Activated naive CD8-positive, alpha-beta T cell treated with anti-CD3 and anti-CD28 coated beads, Interleukin-2, amount 10 ng/mL, durations not matched to agents 7 days and 5 days (primary cell): Measurements from ENCODE around the gene PLA2G15. TPM values are rescaled to one million over a fixed set of nuclear protein-coding genes. Genes with fewer than 3 reads are reported as not detected.

Experiments
- ATAC-seq: fragments of 150-1000 bp; cut with Tn5 transposase; one replicate; pipeline ENCODE4 v1.10.0; 2021; ENCODE audit warnings: low read depth, moderate library complexity
- POLR2A ChIA-PET: fragments of 350-600 bp; sonication (Branson Sonifier 250); formaldehyde crosslinking; loops from one replicate; lab custom pipeline; 2021; ENCODE audit warnings: antibody characterized with exemption; lab: Charles Lee
- DNase-seq: peaks from one replicate; pipeline ENCODE4 v3.0.0; 2021
- H3K27ac Mint-ChIP-seq: one replicate; pipeline ENCODE4 v1.8.0; 2022; ENCODE audit warnings: mild to moderate bottlenecking, mixed read lengths
- H3K27me3 Mint-ChIP-seq: one replicate; pipeline ENCODE4 v1.8.0; 2022; ENCODE audit warnings: mild to moderate bottlenecking, moderate library complexity, mixed read lengths
- H3K36me3 Mint-ChIP-seq: one replicate; pipeline ENCODE4 v1.8.0; 2021; ENCODE audit warnings: mild to moderate bottlenecking, mixed read lengths
- H3K4me1 Mint-ChIP-seq: one replicate; pipeline ENCODE4 v1.8.0; 2021; ENCODE audit warnings: mixed read lengths
- H3K4me3 Mint-ChIP-seq: one replicate; pipeline ENCODE4 v1.8.0; 2022; ENCODE audit warnings: mild to moderate bottlenecking, moderate library complexity, mixed read lengths
- H3K9me3 Mint-ChIP-seq: one replicate; pipeline ENCODE4 v1.8.0; 2021; ENCODE audit warnings: mixed read lengths
- total RNA-seq, 2 experiments: library from RNA; stranded (reverse); gene quantifications; one replicate each; pipeline ENCODE4 v1.2.3, GENCODE V29; 2021

The PLA2G15 gene
- total RNA-seq, 2 experiments from 2014 or later, result 10.8 to 12.5 TPM

DNA sequence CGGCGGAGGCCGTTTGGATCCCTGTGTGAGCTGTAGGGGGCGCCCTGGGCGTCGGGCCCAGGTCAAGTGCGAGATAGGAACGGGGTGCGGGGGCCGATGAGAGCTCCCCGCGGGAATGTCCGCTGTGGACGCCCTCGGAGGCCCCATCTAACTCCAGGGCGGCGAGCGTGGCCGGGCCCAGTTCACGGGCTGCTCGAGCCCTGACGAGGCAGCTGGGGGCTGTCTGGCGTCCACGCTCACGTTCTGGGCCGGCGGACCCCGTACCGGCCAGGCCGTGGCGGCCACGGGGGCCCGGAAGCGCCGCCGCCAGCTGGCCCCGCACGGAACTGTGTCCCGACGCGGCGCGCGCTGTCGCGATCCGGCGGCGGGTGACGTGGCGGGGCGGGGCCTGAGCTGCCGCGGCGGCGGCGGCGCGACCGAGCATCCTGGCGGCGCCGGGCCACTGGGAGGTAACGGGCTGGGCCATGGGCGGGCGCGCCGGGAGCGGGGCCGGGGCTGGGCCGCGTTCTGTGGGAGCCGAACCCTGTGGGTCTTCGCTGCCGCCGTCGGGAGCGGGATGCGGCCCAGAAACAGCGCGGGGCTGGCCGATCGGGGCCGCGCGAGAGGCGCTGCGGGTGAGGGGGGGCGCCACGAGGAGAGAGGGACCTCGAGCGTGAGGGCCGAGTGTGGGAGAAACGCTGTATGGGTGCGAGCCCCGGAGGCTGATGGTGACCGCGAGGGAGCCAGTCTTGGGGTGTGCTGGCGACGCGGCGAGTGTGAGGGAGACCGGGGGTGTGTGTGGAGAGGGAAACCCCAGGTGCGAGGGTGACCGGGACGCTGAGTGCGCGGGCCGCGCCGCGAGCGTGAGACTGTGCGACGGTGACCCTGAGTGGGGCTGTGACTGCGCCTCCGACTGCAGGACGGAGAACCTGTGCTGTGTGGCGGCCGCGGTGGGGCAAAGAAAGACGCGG lies 19.2 kb downstream of the PLA2G15 start, which contains the start of gene SLC7A6:
SLC7A6 (plus strand) TSS at position 399 of the 950 bp plus-strand sequence. CDS start 10,201 bp downstream, outside the sequence.
- H3K4me3 Mint-ChIP-seq, result peak within 1 kb of the TSS; percentile 97
- H3K27me3 Mint-ChIP-seq, result no peaks in the 10 kb centered on the region
- DNase-seq, result peak; percentile 92
- POLR2A ChIA-PET, result interaction anchor here (0.7 to 17.3 kb wide), 22 partner anchors 8 to 190 kb away, joined by 3 to 297 read pairs (median 6); partner anchors contain the start of genes NFATC3, PLA2G15, PRMT7 and SLC7A6OS
- H3K9me3 Mint-ChIP-seq, result no peaks in the 10 kb centered on the region
- peak; percentile 71 for ATAC-seq
- H3K27ac Mint-ChIP-seq, result peak within 1 kb of the TSS; percentile 98
- H3K4me1 Mint-ChIP-seq, result peaks cover 45% of the 10 kb centered on the region
- peaks cover 13% of the 10 kb centered on the region for H3K36me3 Mint-ChIP-seq

DNA sequence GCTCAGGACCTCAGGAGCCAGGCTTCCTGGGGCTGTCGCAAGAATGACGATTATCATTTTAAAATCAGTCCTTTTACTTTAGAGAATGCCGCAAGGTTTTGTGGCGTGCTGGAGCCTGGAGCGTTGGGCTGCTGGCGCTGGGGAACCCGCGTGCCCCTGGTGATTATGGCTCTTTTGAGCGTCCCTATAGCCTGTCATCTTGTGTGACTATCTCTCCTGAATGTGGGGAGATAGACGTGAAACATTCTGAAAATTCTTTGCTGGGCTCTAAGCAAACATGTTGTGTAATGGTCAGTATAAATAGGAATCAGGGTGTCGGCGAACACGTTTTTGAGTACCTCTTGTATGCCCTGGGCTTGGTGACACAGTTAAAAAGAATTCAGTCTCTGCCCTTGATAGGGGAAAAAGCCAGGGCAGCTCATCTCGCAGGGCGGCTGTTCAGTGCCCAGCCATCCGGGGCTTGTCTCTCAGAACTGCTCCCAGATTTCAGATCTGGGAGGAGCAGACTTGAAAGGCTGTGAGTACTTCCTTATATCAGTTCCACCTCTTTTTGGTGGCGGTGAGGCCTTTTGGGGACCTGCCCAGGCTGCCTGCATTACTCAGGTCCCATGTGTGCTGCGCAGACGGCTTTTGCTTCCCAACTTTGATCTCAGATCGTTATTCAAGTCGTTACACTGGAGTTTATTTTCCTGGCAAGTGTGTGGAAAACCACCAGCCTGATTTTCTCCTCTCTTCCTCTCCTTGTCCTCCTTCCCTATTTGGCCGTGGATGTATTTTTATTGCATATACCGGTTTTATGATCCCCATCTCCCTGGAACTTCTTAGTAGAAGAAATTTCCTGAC lies 20.1 kb downstream of the PLA2G15 start:
- no peak for DNase-seq
- peak overlapping the region; percentile 97 for H3K4me3 Mint-ChIP-seq
- peaks cover 14% of the 10 kb centered on the region for H3K36me3 Mint-ChIP-seq
- H3K4me1 Mint-ChIP-seq, result peaks cover 53% of the 10 kb centered on the region
- ATAC-seq, result peak; percentile 5
- H3K27me3 Mint-ChIP-seq, result no peaks in the 10 kb centered on the region
- no peaks in the 10 kb centered on the region for H3K9me3 Mint-ChIP-seq
- POLR2A ChIA-PET, result interaction anchor here (1.0 to 17.3 kb wide), 6 partner anchors 16 to 63 kb away, joined by 3 to 297 read pairs (median 12); partner anchors contain the start of genes PRMT7 and SLC7A6OS
- H3K27ac Mint-ChIP-seq, result peak overlapping the region; percentile 98

GRCh38 chr16:68267612-68268405 lies 22.6 kb downstream of the PLA2G15 start:
- ATAC-seq (no peak), DNase-seq (no peak)
- H3K4me3 Mint-ChIP-seq, result peak overlapping the region; percentile 69
- no peaks in the 10 kb centered on the region for H3K27me3 Mint-ChIP-seq
- peak overlapping the region; percentile 77 for H3K27ac Mint-ChIP-seq
- H3K4me1 Mint-ChIP-seq, result peaks cover 58% of the 10 kb centered on the region
- peaks cover 23% of the 10 kb centered on the region for H3K36me3 Mint-ChIP-seq
- POLR2A ChIA-PET, result interaction anchor here (17.3 kb wide), 1 partner anchor 20 kb away, joined by 297 read pairs; no protein-coding TSS in a partner anchor
- no peaks in the 10 kb centered on the region for H3K9me3 Mint-ChIP-seq

GRCh38 chr16:68269793-68270192 lies 24.6 kb downstream of the PLA2G15 start:
- Mint-ChIP-seq H3K36me3 (peaks cover 34% of the 10 kb centered on the region), H3K4me1 (peaks cover 69% of the 10 kb centered on the region), H3K27ac (peak overlapping the region; percentile 76), H3K4me3 (peak overlapping the region; percentile 50), H3K27me3 (no peaks in the 10 kb centered on the region), H3K9me3 (no peaks in the 10 kb centered on the region)
- DNase-seq (no peak), ATAC-seq (no peak)
- POLR2A ChIA-PET, result interaction anchor here (0.6 to 17.3 kb wide), 6 partner anchors 18 to 301 kb away, joined by 3 to 297 read pairs (median 3); partner anchors contain the start of genes PRMT7 and SLC7A6OS

GRCh38 chr16:68270353-68270752 lies 25.2 kb downstream of the PLA2G15 start:
- Mint-ChIP-seq H3K4me3 (peak overlapping the region; percentile 20), H3K27ac (peak overlapping the region; percentile 22), H3K9me3 (no peaks in the 10 kb centered on the region), H3K27me3 (no peaks in the 10 kb centered on the region), H3K36me3 (peaks cover 38% of the 10 kb centered on the region), H3K4me1 (peaks cover 66% of the 10 kb centered on the region)
- DNase-seq (no peak), ATAC-seq (peak; percentile 21)
- POLR2A ChIA-PET, result interaction anchor here (0.6 to 17.3 kb wide), 5 partner anchors 17 to 301 kb away, joined by 3 to 297 read pairs (median 3); partner anchors contain the start of genes PRMT7 and SLC7A6OS

- H3K4me3 Mint-ChIP-seq, result peak overlapping the region; percentile 61
- H3K9me3 Mint-ChIP-seq, result no peaks in the 10 kb centered on the region
- ATAC-seq, result peak; percentile 28
- peak overlapping the region; percentile 86 for H3K27ac Mint-ChIP-seq
- H3K36me3 Mint-ChIP-seq, result peaks cover 43% of the 10 kb centered on the region
- POLR2A ChIA-PET, result interaction anchor here (0.6 to 17.3 kb wide), 5 partner anchors 9 to 1177 kb away, joined by 3 to 297 read pairs (median 14); partner anchors contain the start of genes PLA2G15, PRMT7, SLC7A6 and SLC7A6OS
- no peaks in the 10 kb centered on the region for H3K27me3 Mint-ChIP-seq
- peaks cover 65% of the 10 kb centered on the region for H3K4me1 Mint-ChIP-seq
- no peak for DNase-seq
Measured at GRCh38 chr16:68272507-68273209, 27.5 kb downstream of the PLA2G15 start.

DNA sequence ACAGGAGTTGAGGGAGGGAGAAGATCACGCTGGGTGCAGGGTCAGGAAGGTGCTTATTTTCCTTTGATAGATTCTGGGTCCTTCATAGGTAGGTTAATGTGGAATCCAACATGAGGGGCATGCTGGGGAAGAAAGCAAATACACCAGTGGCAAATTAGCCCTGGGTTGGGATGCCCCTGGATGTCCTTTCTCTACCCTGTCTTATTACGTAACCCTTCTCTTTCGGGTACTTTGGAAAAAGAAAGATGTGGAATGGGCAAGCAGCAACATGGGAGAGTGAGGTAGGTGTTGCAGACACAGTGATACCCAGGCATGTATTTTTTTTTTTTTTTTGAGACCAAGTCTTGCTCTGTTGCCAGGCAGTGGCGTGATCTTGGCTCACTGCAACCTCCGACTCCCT lies 28.3 kb downstream of the PLA2G15 start:
- no peak for DNase-seq
- H3K4me1 Mint-ChIP-seq, result peaks cover 60% of the 10 kb centered on the region
- H3K36me3 Mint-ChIP-seq, result peaks cover 38% of the 10 kb centered on the region
- H3K27ac Mint-ChIP-seq, result peak overlapping the region; percentile 86
- H3K4me3 Mint-ChIP-seq, result peak overlapping the region; percentile 61
- no peaks in the 10 kb centered on the region for H3K27me3 Mint-ChIP-seq
- no peaks in the 10 kb centered on the region for H3K9me3 Mint-ChIP-seq
- POLR2A ChIA-PET, result interaction anchor here (1.2 to 17.3 kb wide), 4 partner anchors 9 to 38 kb away, joined by 3 to 297 read pairs (median 16); partner anchors contain the start of genes PLA2G15, PRMT7, SLC7A6 and SLC7A6OS
- ATAC-seq, result no peak

GRCh38 chr16:68273896-68274295 lies 28.7 kb downstream of the PLA2G15 start:
- Mint-ChIP-seq H3K27me3 (no peaks in the 10 kb centered on the region), H3K27ac (peak overlapping the region; percentile 86), H3K36me3 (peaks cover 38% of the 10 kb centered on the region), H3K4me3 (peak overlapping the region; percentile 1), H3K9me3 (no peaks in the 10 kb centered on the region), H3K4me1 (peaks cover 60% of the 10 kb centered on the region)
- POLR2A ChIA-PET, result interaction anchor here (2.9 to 17.3 kb wide), 2 partner anchors 14 to 37 kb away, joined by 14 to 297 read pairs; partner anchors contain the start of genes PRMT7 and SLC7A6OS
- DNase-seq (no peak), ATAC-seq (no peak)

GRCh38 chr16:68274441-68274840 lies 29.3 kb downstream of the PLA2G15 start:
- peaks cover 36% of the 10 kb centered on the region for H3K36me3 Mint-ChIP-seq
- no peak for ATAC-seq
- no peak for DNase-seq
- no peaks in the 10 kb centered on the region for H3K9me3 Mint-ChIP-seq
- peak overlapping the region; percentile 22 for H3K4me3 Mint-ChIP-seq
- peaks cover 57% of the 10 kb centered on the region for H3K4me1 Mint-ChIP-seq
- peak overlapping the region; percentile 86 for H3K27ac Mint-ChIP-seq
- POLR2A ChIA-PET, result interaction anchor here (2.9 to 17.3 kb wide), 2 partner anchors 13 to 37 kb away, joined by 14 to 297 read pairs; partner anchors contain the start of genes PRMT7 and SLC7A6OS
- no peaks in the 10 kb centered on the region for H3K27me3 Mint-ChIP-seq

DNA sequence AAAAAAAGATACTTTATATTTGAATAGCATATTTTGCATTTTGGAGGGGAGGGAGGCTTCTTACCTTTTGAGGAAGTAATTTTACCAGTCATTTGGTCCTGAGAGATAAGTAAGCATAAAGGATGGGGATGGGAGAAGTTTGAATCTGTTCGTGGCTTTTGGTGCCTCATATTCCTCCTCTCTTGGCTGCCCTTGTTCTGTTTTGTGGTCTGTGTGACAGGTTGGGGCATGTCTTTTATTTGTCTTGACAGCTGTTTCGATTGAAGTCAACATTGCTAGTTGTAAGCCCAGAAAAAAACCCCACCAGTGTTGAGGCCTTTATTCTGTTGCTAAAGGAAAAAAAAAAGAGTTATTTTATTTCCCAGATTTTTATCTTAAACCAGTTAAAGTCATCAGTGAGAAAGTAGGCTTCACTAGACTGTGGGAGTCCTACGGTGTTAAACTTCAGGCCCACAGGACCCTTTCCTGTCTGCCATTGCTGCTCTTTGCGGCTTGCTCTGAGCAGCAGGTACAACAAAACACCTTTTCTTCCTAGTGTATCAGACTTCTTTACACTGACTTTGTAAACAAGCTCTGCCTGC lies 30.5 kb downstream of the PLA2G15 start:
- Mint-ChIP-seq H3K27ac (peak overlapping the region; percentile 86), H3K4me3 (peak overlapping the region; percentile 67), H3K9me3 (no peaks in the 10 kb centered on the region), H3K36me3 (peaks cover 41% of the 10 kb centered on the region), H3K4me1 (peaks cover 50% of the 10 kb centered on the region), H3K27me3 (no peaks in the 10 kb centered on the region)
- POLR2A ChIA-PET, result interaction anchor here (0.6 to 17.3 kb wide), 6 partner anchors 12 to 1115 kb away, joined by 3 to 297 read pairs (median 8); partner anchors contain the start of genes PRMT7, SLC7A6 and SLC7A6OS
- DNase-seq (no peak), ATAC-seq (peak; percentile 74)

GRCh38 chr16:68276223-68276622 lies 31.1 kb downstream of the PLA2G15 start:
- ATAC-seq (no peak), DNase-seq (no peak)
- peaks cover 51% of the 10 kb centered on the region for H3K4me1 Mint-ChIP-seq
- H3K9me3 Mint-ChIP-seq, result no peaks in the 10 kb centered on the region
- POLR2A ChIA-PET, result interaction anchor here (0.6 to 17.3 kb wide), 4 partner anchors 11 to 355 kb away, joined by 7 to 297 read pairs (median 12); partner anchors contain the start of genes PRMT7, SLC7A6 and SLC7A6OS
- H3K36me3 Mint-ChIP-seq, result peaks cover 43% of the 10 kb centered on the region
- peak overlapping the region; percentile 67 for H3K4me3 Mint-ChIP-seq
- H3K27ac Mint-ChIP-seq, result peak overlapping the region; percentile 86
- no peaks in the 10 kb centered on the region for H3K27me3 Mint-ChIP-seq
